Measurements from ENCODE around the gene LZTS2. TPM values are rescaled to one million over a fixed set of nuclear protein-coding genes. Genes with fewer than 3 reads are reported as not detected.

Gene LZTS2
- polyA plus RNA-seq, 2 of the 4 experiments (the other 2 are of a cell fraction): 13.8 to 35.5 TPM

DNA sequence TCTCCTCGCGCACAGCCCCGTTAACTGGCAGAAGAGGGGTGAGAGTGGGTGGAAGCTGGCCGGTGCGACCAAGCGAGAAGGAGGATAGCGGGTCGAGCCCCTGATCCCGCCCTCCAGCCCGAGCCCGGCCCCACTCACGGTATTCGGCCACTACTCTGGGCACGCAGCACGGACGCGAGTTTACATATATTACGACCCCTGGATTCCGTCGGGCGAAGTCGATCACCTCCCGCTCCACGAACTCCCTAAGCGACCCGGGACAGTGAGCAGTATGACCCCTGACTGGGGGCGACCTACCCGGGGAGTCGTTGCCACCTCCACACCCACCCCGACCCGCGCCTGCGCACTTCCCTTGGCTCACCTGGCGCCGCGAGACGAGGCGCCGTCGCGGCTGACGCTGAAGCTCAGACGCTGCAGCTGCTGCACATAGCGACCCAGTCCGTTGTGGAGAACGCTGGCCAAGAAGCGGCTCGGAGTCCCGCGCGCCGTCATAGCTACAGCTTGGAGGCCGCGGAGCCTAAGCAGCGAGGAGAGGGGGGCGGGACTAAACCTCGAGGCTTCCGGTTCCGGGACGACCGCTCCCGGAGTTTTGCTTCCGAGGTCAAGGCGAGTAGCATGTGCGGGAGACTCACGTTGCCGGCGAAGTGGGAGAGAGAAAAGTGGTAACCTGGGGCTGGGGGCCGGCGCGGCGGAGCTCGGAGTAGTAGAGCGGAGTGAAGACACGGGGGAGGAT is 12.5 kb upstream of the LZTS2 start, which contains the start of the genes MRPL43 and TWNK:
Gene MRPL43 (minus strand): TSS at position 546 of the 733 bp plus-strand sequence. CDS start 54 bp downstream, at position 492.
Gene TWNK (plus strand): TSS at position 592 of the 733 bp plus-strand sequence. CDS start 668 bp downstream, outside the sequence.
- FAIRE-seq (no peak), DNase-seq (ENCODE audit: low read depth in 1 of 2, low spot score in 1 of 2) (peak; percentile 81 to 91), ATAC-seq (peak; percentile 93 to 94)
- peak within 1 kb of the TSS; percentile 83 for H3K4me3 ChIP-seq
- H3K4me1 ChIP-seq: peaks cover 31% of the 10 kb centered on the region
- POLR2A ChIA-PET: interaction anchor here (1.0 to 1.8 kb wide), 4 partner anchors 10 to 74 kb away, joined by 3 to 6 read pairs (median 4); no protein-coding TSS in a partner anchor
- CTCF ChIA-PET: interaction anchor here (2.1 to 25.8 kb wide), 5 partner anchors 11 to 30 kb away, joined by 5 to 608 read pairs (median 83); partner anchors contain the start of genes LZTS2 and SEMA4G
- TF ChIP-seq BHLHE40 (IDR thresholded peaks at IDR 0.05; ENCODE audit: low read depth, low read length): no peak
- TF ChIP-seq, protein P1, sequence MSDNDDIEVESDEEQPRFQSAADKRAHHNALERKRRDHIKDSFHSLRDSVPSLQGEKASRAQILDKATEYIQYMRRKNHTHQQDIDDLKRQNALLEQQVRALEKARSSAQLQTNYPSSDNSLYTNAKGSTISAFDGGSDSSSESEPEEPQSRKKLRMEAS (IDR thresholded peaks at IDR 0.05): peak; percentile 100
- TF ChIP-seq POLR2A (IDR thresholded peaks at IDR 0.05; ENCODE audit: low read length): peak; percentile 42
- TF ChIP-seq ZSCAN20 (CRISPR knock-in tag; IDR thresholded peaks at IDR 0.05): no peak
- TF ChIP-seq, protein P2, sequence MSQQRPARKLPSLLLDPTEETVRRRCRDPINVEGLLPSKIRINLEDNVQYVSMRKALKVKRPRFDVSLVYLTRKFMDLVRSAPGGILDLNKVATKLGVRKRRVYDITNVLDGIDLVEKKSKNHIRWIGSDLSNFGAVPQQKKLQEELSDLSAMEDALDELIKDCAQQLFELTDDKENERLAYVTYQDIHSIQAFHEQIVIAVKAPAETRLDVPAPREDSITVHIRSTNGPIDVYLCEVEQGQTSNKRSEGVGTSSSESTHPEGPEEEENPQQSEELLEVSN (IDR thresholded peaks at IDR 0.05; ENCODE audit: borderline replicate concordance, low read depth): peak; percentile 82; the same call in 1 of the 2 replicates
- TF ChIP-seq, protein P3, sequence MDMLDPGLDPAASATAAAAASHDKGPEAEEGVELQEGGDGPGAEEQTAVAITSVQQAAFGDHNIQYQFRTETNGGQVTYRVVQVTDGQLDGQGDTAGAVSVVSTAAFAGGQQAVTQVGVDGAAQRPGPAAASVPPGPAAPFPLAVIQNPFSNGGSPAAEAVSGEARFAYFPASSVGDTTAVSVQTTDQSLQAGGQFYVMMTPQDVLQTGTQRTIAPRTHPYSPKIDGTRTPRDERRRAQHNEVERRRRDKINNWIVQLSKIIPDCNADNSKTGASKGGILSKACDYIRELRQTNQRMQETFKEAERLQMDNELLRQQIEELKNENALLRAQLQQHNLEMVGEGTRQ (IDR thresholded peaks at IDR 0.05): 0 out of 2 replicates have a peak, but pooled peaks have one; percentile 7
- TF ChIP-seq CBX2 (IDR thresholded peaks at IDR 0.05; ENCODE audit: borderline replicate concordance, low read depth): no peak
- TF ChIP-seq JUN (IDR thresholded peaks at IDR 0.05): peak in 1 of 2 experiments; percentile 85; a peak in 4 of 5 replicates
- TF ChIP-seq RARB (CRISPR knock-in tag; IDR thresholded peaks at IDR 0.05): no peak
- no peak for TF ChIP-seq ZNF302 (CRISPR knock-in tag; IDR thresholded peaks at IDR 0.05)
- TF ChIP-seq SREBF2 (IDR thresholded peaks at IDR 0.05): no peak
- TF ChIP-seq CHD2 (IDR thresholded peaks at IDR 0.05; ENCODE audit: low read length, partially characterized antibody): no peak
- TF ChIP-seq KDM5A (IDR thresholded peaks at IDR 0.05): peak; percentile 51; the same call in 1 of the 2 replicates
- no peak; the same call in 1 of the 2 replicates for TF ChIP-seq RFX5 (IDR thresholded peaks at IDR 0.05)
- TF ChIP-seq MYC (IDR thresholded peaks at IDR 0.05; ENCODE audit: borderline replicate concordance, low read length): peak; percentile 98
- no peak for TF ChIP-seq ZC3H11A (IDR thresholded peaks at IDR 0.05)
- 0 out of 2 replicates have a peak, but pooled peaks have one; percentile 40 for TF ChIP-seq GATA3 (IDR thresholded peaks at IDR 0.05; ENCODE audit: borderline replicate concordance)
- peak; percentile 56; the same call in 1 of the 2 replicates for TF ChIP-seq PHF8 (IDR thresholded peaks at IDR 0.05; ENCODE audit: borderline replicate concordance, low read depth)
- no peak for TF ChIP-seq MAZ (IDR thresholded peaks at IDR 0.05; ENCODE audit: borderline replicate concordance, low read depth, low read length)
- 0 out of 2 replicates have a peak, but pooled peaks have one; percentile 41 for TF ChIP-seq HOXB13 (CRISPR knock-in tag; IDR thresholded peaks at IDR 0.05; ENCODE audit: low read depth)
- TF ChIP-seq, protein P4, sequence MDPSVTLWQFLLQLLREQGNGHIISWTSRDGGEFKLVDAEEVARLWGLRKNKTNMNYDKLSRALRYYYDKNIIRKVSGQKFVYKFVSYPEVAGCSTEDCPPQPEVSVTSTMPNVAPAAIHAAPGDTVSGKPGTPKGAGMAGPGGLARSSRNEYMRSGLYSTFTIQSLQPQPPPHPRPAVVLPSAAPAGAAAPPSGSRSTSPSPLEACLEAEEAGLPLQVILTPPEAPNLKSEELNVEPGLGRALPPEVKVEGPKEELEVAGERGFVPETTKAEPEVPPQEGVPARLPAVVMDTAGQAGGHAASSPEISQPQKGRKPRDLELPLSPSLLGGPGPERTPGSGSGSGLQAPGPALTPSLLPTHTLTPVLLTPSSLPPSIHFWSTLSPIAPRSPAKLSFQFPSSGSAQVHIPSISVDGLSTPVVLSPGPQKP (IDR thresholded peaks at IDR 0.05; ENCODE audit: low read depth, low read length): no peak
- TF ChIP-seq TP53 (CRISPR knock-in tag; IDR thresholded peaks at IDR 0.05): no peak
- TF ChIP-seq ESRRA (IDR thresholded peaks at IDR 0.05; ENCODE audit: borderline replicate concordance, low read length): no peak
- TF ChIP-seq NPAS2 (CRISPR knock-in tag; IDR thresholded peaks at IDR 0.05; ENCODE audit: borderline replicate concordance): peak; percentile 49; the same call in 1 of the 2 replicates
- TF ChIP-seq, protein P5, sequence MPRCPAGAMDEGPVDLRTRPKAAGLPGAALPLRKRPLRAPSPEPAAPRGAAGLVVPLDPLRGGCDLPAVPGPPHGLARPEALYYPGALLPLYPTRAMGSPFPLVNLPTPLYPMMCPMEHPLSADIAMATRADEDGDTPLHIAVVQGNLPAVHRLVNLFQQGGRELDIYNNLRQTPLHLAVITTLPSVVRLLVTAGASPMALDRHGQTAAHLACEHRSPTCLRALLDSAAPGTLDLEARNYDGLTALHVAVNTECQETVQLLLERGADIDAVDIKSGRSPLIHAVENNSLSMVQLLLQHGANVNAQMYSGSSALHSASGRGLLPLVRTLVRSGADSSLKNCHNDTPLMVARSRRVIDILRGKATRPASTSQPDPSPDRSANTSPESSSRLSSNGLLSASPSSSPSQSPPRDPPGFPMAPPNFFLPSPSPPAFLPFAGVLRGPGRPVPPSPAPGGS (IDR thresholded peaks at IDR 0.05): peak; percentile 66; the same call in 1 of the 3 replicates
- TF ChIP-seq EP300 (IDR thresholded peaks at IDR 0.05): no peak
- H3K4me2 ChIP-seq: peak within 1 kb of the TSS; percentile 96
- 0% methylated on average over 36 of the region's 75 CpGs for WGBS (ENCODE audit: missing lambda C conversion rate)
- H3K27ac ChIP-seq: peak within 1 kb of the TSS; percentile 96 to 97
- no peaks in the 10 kb centered on the region for H3K9me3 ChIP-seq

Data from A549 (cell line).